Breast epithelium (tissue), 4 donors: ENCODE data around the gene API5. TPM values are rescaled to one million over a fixed set of nuclear protein-coding genes. Genes with fewer than 3 reads are reported as not detected.
"Not testable (repeated sequence)": the region's sequence is repeated elsewhere in the genome, so short reads cannot be mapped to it uniquely, and the experiment has no call there.

Experiments
- DNase-seq, 2 donors: peaks; one replicate each; pipeline ENCODE4 v3.0.0-alpha.2; 2019; ENCODE audit warnings: low spot score in 2 of 2
- H3K27ac ChIP-seq, 2 donors: fragments of 200-600 bp; sonication (generic) in 1 of 2; one replicate each; pipeline ENCODE4 v1.5.1; 2016 to 2019; ENCODE audit warnings: mild to moderate bottlenecking in 1 of 2
- H3K27me3 ChIP-seq, 2 donors: fragments of 200-600 bp; sonication (generic) in 1 of 2; one replicate each; pipeline versions ENCODE4 v1.5.1 to v1.6.0; 2017 to 2019; ENCODE audit warnings: control low read depth in 1 of 2, mild to moderate bottlenecking in 1 of 2
- H3K36me3 ChIP-seq: fragments of 200-600 bp; one replicate; pipeline ENCODE4 v1.5.1; 2019
- H3K4me1 ChIP-seq, 2 donors: fragments of 200-600 bp; sonication (generic); one replicate each; pipeline ENCODE4 v1.5.1; 2016 to 2019; ENCODE audit warnings: control low read depth in 1 of 2
- H3K4me3 ChIP-seq, 3 donors: fragments of 200-600 bp; sonication (generic); 1 replicate in 2 of 3; 2 replicates in 1 of 3; pipeline ENCODE4 v1.5.1; 2016 to 2019; ENCODE audit warnings: mild to moderate bottlenecking in 3 of 3, moderate library complexity in 2 of 3
- H3K9me3 ChIP-seq, 2 donors: fragments of 200-600 bp; sonication (generic) in 1 of 2; one replicate each; pipeline ENCODE4 v1.5.1; 2016 to 2019; ENCODE audit warnings: control low read depth in 1 of 2
- CTCF ChIP-seq, 3 donors: fragments of 450-650 bp; IDR thresholded peaks; one replicate each; pipeline ENCODE4 v1.5.1; 2016 to 2017; ENCODE audit warnings: antibody characterized with exemption in 3 of 3, mild to moderate bottlenecking in 3 of 3, moderate library complexity in 3 of 3
- POLR2A ChIP-seq: fragments of 450-650 bp; IDR thresholded peaks from one replicate; pipeline ENCODE4 v1.6.1; 2016; ENCODE audit warnings: antibody characterized with exemption, mild to moderate bottlenecking, moderate library complexity
- POLR2AphosphoS5 ChIP-seq, 3 donors: sonication (generic); formaldehyde crosslinking; IDR thresholded peaks; one replicate each; pipeline ENCODE4 v1.6.1; 2017; ENCODE audit warnings: antibody characterized with exemption in 3 of 3
- intact Hi-C: fragments of 100-400 bp; cut with DNase I; formaldehyde crosslinking; loops from one replicate; pipeline ENCODE4 v1.15.1; 2023; ENCODE audit warnings: low total_unique reads
- total RNA-seq, 3 donors: library from RNA; depleted of rRNA; stranded (reverse); fragments of >200 nt; gene quantifications; one replicate each; pipeline ENCODE4 v1.1.0, GENCODE V29; 2016

The API5 gene
- total RNA-seq, 3 donors from 2014 or later, result 65.0 to 112 (median 90.1) TPM

- TF ChIP-seq POLR2AphosphoS5 (IDR thresholded peaks at IDR 0.05) (no peak), POLR2A (no peak), CTCF (IDR thresholded peaks at IDR 0.05) (no peak)
- DNase-seq, result no peak
- peaks cover 0 to 6% of the 10 kb centered on the region in 2 donors for H3K4me1 ChIP-seq
- no peaks in the 10 kb centered on the region for H3K36me3 ChIP-seq
- no peaks in the 10 kb centered on the region for H3K9me3 ChIP-seq
- H3K4me3 ChIP-seq, result no peak overlapping the region
- H3K27me3 ChIP-seq, result no peaks in the 10 kb centered on the region
- intact Hi-C loops, result no loop called here
- no peak overlapping the region for H3K27ac ChIP-seq
These were observed 4.2 kb downstream of the API5 start for GRCh38 chr11:43315966-43316365.

GRCh38 chr11:43316451-43316850 lies 4.7 kb downstream of the API5 start:
- TF ChIP-seq CTCF (IDR thresholded peaks at IDR 0.05) (no peak), POLR2AphosphoS5 (IDR thresholded peaks at IDR 0.05) (no peak), POLR2A (no peak)
- Histone ChIP-seq H3K27ac (no peak overlapping the region), H3K36me3 (no peaks in the 10 kb centered on the region), H3K9me3 (no peaks in the 10 kb centered on the region), H3K27me3 (no peaks in the 10 kb centered on the region), H3K4me3 (no peak overlapping the region), H3K4me1 (peaks cover 0 to 6% of the 10 kb centered on the region in 2 donors)
- DNase-seq, result no peak
- intact Hi-C loops, result no loop called here

- H3K36me3 ChIP-seq, result peaks cover 8% of the 10 kb centered on the region
These were observed 16.2 kb downstream of the API5 start for GRCh38 chr11:43327987-43328386.

GRCh38 chr11:43328482-43328881 lies 16.7 kb downstream of the API5 start:
- Histone ChIP-seq H3K27me3 (no peaks in the 10 kb centered on the region), H3K4me3 (no peak overlapping the region), H3K9me3 (no peaks in the 10 kb centered on the region), H3K36me3 (peaks cover 6% of the 10 kb centered on the region), H3K27ac (no peak overlapping the region), H3K4me1 (no peaks in the 10 kb centered on the region)
- TF ChIP-seq POLR2A (no peak), POLR2AphosphoS5 (IDR thresholded peaks at IDR 0.05) (no peak), CTCF (IDR thresholded peaks at IDR 0.05) (no peak)
- no peak for DNase-seq
- intact Hi-C loops, result loop anchor here (10.0 kb wide), 1 partner anchor 236 kb away; no protein-coding TSS in a partner anchor

More at GRCh38 chr11:43327987-43328386, 16.2 kb downstream of the API5 start:
- DNase-seq, result no peak
- Histone ChIP-seq H3K4me1 (no peaks in the 10 kb centered on the region), H3K27ac (no peak overlapping the region), H3K4me3 (no peak overlapping the region), H3K9me3 (no peaks in the 10 kb centered on the region), H3K27me3 (no peaks in the 10 kb centered on the region)
- TF ChIP-seq POLR2A (no peak), CTCF (IDR thresholded peaks at IDR 0.05) (no peak), POLR2AphosphoS5 (IDR thresholded peaks at IDR 0.05) (no peak)
- intact Hi-C loops, result loop anchor here (10.0 kb wide), 1 partner anchor 237 kb away; no protein-coding TSS in a partner anchor

- Histone ChIP-seq H3K4me3 (no peak overlapping the region), H3K27me3 (no peaks in the 10 kb centered on the region), H3K9me3 (no peaks in the 10 kb centered on the region), H3K27ac (no peak overlapping the region), H3K36me3 (peaks cover 7% of the 10 kb centered on the region), H3K4me1 (no peaks in the 10 kb centered on the region)
- intact Hi-C loops, result no loop called here
- TF ChIP-seq POLR2A (no peak), POLR2AphosphoS5 (IDR thresholded peaks at IDR 0.05) (no peak), CTCF (IDR thresholded peaks at IDR 0.05) (no peak)
- DNase-seq, result no peak
These were observed 29.4 kb downstream of the API5 start for GRCh38 chr11:43341159-43341558.

GRCh38 chr11:43351426-43351825 lies 39.6 kb downstream of the API5 start:
- DNase-seq, result not testable (repeated sequence)

More at GRCh38 chr11:43351426-43351825, 39.6 kb downstream of the API5 start:
- H3K27me3 ChIP-seq, H3K27ac ChIP-seq, intact Hi-C loops, H3K4me3 ChIP-seq, H3K36me3 ChIP-seq, H3K4me1 ChIP-seq, H3K9me3 ChIP-seq: not testable (repeated sequence)
